B cell (primary cell): ENCODE results near the gene CABP2. TPM values are rescaled to one million over a fixed set of nuclear protein-coding genes. Genes with fewer than 3 reads are reported as not detected.

ENCODE experiments used
- ATAC-seq: fragments of 200-7000 bp; cut with Tn5 transposase; one replicate; pipeline ENCODE4 v1.10.0; 2021; ENCODE audit warnings: low read depth, mild to moderate bottlenecking, moderate number of reproducible peaks, moderate library complexity
- CTCF ChIA-PET: fragments of 350-600 bp; sonication (Branson Sonifier 250); formaldehyde crosslinking; loops from one replicate; lab custom pipeline; 2021; ENCODE audit warnings: antibody characterized with exemption, inconsistent platforms; lab: Charles Lee
- POLR2A ChIA-PET: fragments of 350-600 bp; sonication (Branson Sonifier 250); formaldehyde crosslinking; loops from one replicate; lab custom pipeline; 2021; ENCODE audit warnings: antibody characterized with exemption; lab: Charles Lee
- DNase-seq: peaks from one replicate; pipeline ENCODE4 v3.0.0; 2013
- H2AFZ ChIP-seq: 2 replicates; pipeline ENCODE4 v1.6.1; 2012; ENCODE audit warnings: mild to moderate bottlenecking, low read depth, low read length; ENCODE audit not compliant: insufficient read depth, poor library complexity, severe bottlenecking
- H3K27ac ChIP-seq, 2 donors: 1 replicate in 1 of 2; 2 replicates in 1 of 2; pipeline ENCODE4 v1.5.1; 2012 to 2013; ENCODE audit warnings: low read length in 2 of 2, mild to moderate bottlenecking in 2 of 2, moderate library complexity in 1 of 2
- H3K27me3 ChIP-seq, 4 experiments: fragments of 200-600 bp in 1 of 4; sonication (generic) in 1 of 4; replicated peaks in 1 of 4; 1 replicate in 2 of 4; 2 replicates in 2 of 4; pipeline versions ENCODE4 v1.6.1 to v1.7.0; 2013 to 2016; ENCODE audit warnings: low read length in 3 of 4, mild to moderate bottlenecking in 2 of 4, mixed read lengths in 1 of 4, moderate library complexity in 1 of 4; ENCODE audit not compliant: insufficient read depth in 4 of 4, control insufficient read depth in 3 of 4; ENCODE audit errors: control extremely low read depth in 1 of 4
- H3K36me3 ChIP-seq, 2 experiments: replicated peaks in 1 of 2; 1 replicate in 1 of 2; 2 replicates in 1 of 2; pipeline versions ENCODE4 v1.6.1 to v1.7.1; 2013; ENCODE audit warnings: low read length in 1 of 2; ENCODE audit not compliant: insufficient read depth in 2 of 2, control insufficient read depth in 1 of 2; ENCODE audit errors: control extremely low read depth in 1 of 2, extremely low read depth in 1 of 2
- H3K4me1 ChIP-seq, 2 donors: fragments of 200-600 bp in 1 of 2; sonication (generic) in 1 of 2; 1 replicate in 1 of 2; 2 replicates in 1 of 2; pipeline versions ENCODE4 v1.5.1 to v1.6.1; 2013 to 2017; ENCODE audit warnings: low read length in 2 of 2; ENCODE audit not compliant: control insufficient read depth in 2 of 2, insufficient read depth in 2 of 2
- H3K4me2 ChIP-seq: replicated peaks from 2 replicates; pipeline ENCODE3; 2012; ENCODE audit warnings: mild to moderate bottlenecking, low read depth, low read length; ENCODE audit not compliant: poor library complexity, severe bottlenecking
- H3K4me3 ChIP-seq, 5 experiments: fragments of 200-600 bp in 1 of 5; sonication (generic) in 1 of 5; 1 replicate in 3 of 5; 2 replicates in 2 of 5; pipeline versions ENCODE4 v1.5.1 to v1.7.0; 2011 to 2016; ENCODE audit warnings: low read length in 4 of 5, mild to moderate bottlenecking in 4 of 5, low read depth in 2 of 5, control low read depth in 1 of 5, moderate library complexity in 1 of 5; ENCODE audit not compliant: insufficient read depth in 1 of 5; ENCODE audit errors: control extremely low read depth in 1 of 5, extremely low read depth in 1 of 5
- H3K79me2 ChIP-seq: fragments of 200-600 bp; sonication (generic); one replicate; pipeline ENCODE4 v1.6.0; 2016; ENCODE audit warnings: low read length; ENCODE audit not compliant: control insufficient read depth, insufficient read depth
- H3K9ac ChIP-seq: fragments of 200-600 bp; sonication (generic); 2 replicates; pipeline ENCODE4 v1.6.1; 2017; ENCODE audit warnings: mild to moderate bottlenecking, low read length, moderate library complexity
- H3K9me3 ChIP-seq, 3 donors: one replicate each; pipeline versions ENCODE4 v1.6.1 to v1.7.1; 2013; ENCODE audit warnings: low read length in 2 of 3; ENCODE audit not compliant: control insufficient read depth in 2 of 3, insufficient read depth in 1 of 3; ENCODE audit errors: control extremely low read depth in 1 of 3
- H4K20me1 ChIP-seq: 2 replicates; pipeline ENCODE4 v1.6.0; 2012; ENCODE audit warnings: mild to moderate bottlenecking, low read length; ENCODE audit not compliant: insufficient read depth, control insufficient read depth, poor library complexity, severe bottlenecking
- H3K27ac Mint-ChIP-seq: one replicate; pipeline ENCODE4 v1.8.0; 2021; ENCODE audit warnings: mixed read lengths
- H3K27me3 Mint-ChIP-seq: one replicate; pipeline ENCODE4 v1.8.0; 2021; ENCODE audit warnings: mixed read lengths
- H3K4me1 Mint-ChIP-seq: one replicate; pipeline ENCODE4 v1.8.0; 2021; ENCODE audit warnings: mixed read lengths
- H3K4me3 Mint-ChIP-seq: one replicate; pipeline ENCODE4 v1.8.0; 2021; ENCODE audit warnings: mixed read lengths
- H3K9me3 Mint-ChIP-seq: one replicate; pipeline ENCODE4 v1.8.0; 2022; ENCODE audit warnings: mixed read lengths; ENCODE audit not compliant: insufficient read depth
- CTCF ChIP-seq: fragments of 200-600 bp; IDR thresholded peaks from one replicate; pipeline ENCODE4 v1.8.0; 2022; ENCODE audit warnings: antibody characterized with exemption, mild to moderate bottlenecking
- EZH2 ChIP-seq: IDR thresholded peaks from 2 replicates; pipeline ENCODE4 v1.6.1; 2012; ENCODE audit warnings: borderline replicate concordance, low read depth, mild to moderate bottlenecking, moderate library complexity, low read length; ENCODE audit not compliant: insufficient read depth, poor library complexity, severe bottlenecking
- WGBS: methylation state at CpG from one replicate; pipeline ENCODE4 v1.1.5; 2013; ENCODE audit warnings: missing lambda C conversion rate; ENCODE audit not compliant: insufficient coverage; 5-methylcytosine and 5-hydroxymethylcytosine counted together
- intact Hi-C: fragments of 100-400 bp; cut with micrococcal nuclease; formaldehyde crosslinking; loops from one replicate; pipeline ENCODE4 v1.10.0; 2022
- polyA plus RNA-seq: library from polyadenylated mRNA; depleted of rRNA; stranded (reverse); fragments of >200 nt; gene quantifications from 2 replicates; pipeline ENCODE4 v1.2.3, GENCODE V29; 2012
- total RNA-seq, 2 donors: library from RNA; stranded (reverse); fragments of 120-200 nt in 1 of 2; gene quantifications; 1 replicate in 1 of 2; 2 replicates in 1 of 2; pipeline versions ENCODE4 v1.2.3 to v1.2.4, GENCODE V29; 2013 to 2022

The CABP2 gene
- total and polyA plus RNA-seq, 2 donors (not counting 1 experiment from before 2014, with no cell fraction given): not detected

- no peak overlapping the region for H3K4me3 ChIP-seq
- H3K27me3 ChIP-seq: no peaks in the 10 kb centered on the region
- TF ChIP-seq EZH2 (no peak), CTCF (no peak)
- Mint-ChIP-seq H3K4me3 (no peak overlapping the region), H3K27me3 (no peaks in the 10 kb centered on the region), H3K9me3 (no peaks in the 10 kb centered on the region), H3K27ac (no peak overlapping the region), H3K4me1 (peaks cover 19% of the 10 kb centered on the region)
- no peak overlapping the region for H3K4me2 ChIP-seq
- CTCF ChIA-PET: no interaction called here
- intact Hi-C loops: no loop called here
- H3K9me3 ChIP-seq: no peaks in the 10 kb centered on the region
- H3K4me1 ChIP-seq: peaks cover 6 to 18% of the 10 kb centered on the region in 2 donors
- ATAC-seq (no peak), DNase-seq (no peak)
- H3K36me3 ChIP-seq: peaks cover 0 to 88% of the 10 kb centered on the region in 2 experiments
- WGBS: 95% methylated on average over 18 of the region's 24 CpGs
- peaks cover 41% of the 10 kb centered on the region for H3K79me2 ChIP-seq
- POLR2A ChIA-PET: interaction anchor here (0.5 to 1.2 kb wide), 3 partner anchors 9 to 100 kb away, joined by 3 read pairs; partner anchors contain the start of genes AIP and RAD9A
- H3K9ac ChIP-seq: no peak overlapping the region
- no peak overlapping the region for H2AFZ ChIP-seq
- H4K20me1 ChIP-seq: peaks cover 69% of the 10 kb centered on the region
- no peak overlapping the region for H3K27ac ChIP-seq
These were observed 31.8 kb downstream of the CABP2 start for GRCh38 chr11:67491276-67492068.

DNA sequence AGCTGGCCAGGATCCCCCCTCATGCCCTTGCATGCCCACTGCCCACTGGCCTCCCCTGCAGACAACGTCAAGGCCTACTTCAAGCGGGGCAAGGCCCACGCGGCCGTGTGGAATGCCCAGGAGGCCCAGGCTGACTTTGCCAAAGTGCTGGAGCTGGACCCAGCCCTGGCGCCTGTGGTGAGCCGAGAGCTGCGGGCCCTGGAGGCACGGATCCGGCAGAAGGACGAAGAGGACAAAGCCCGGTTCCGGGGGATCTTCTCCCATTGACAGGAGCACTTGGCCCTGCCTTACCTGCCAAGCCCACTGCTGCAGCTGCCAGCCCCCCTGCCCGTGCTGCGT is 32.5 kb downstream of the CABP2 start:
- H3K79me2 ChIP-seq: peaks cover 49% of the 10 kb centered on the region
- ATAC-seq (no peak), DNase-seq (no peak)
- H3K4me3 Mint-ChIP-seq: no peak overlapping the region
- 94% methylated on average over 15 of the region's 15 CpGs for WGBS
- intact Hi-C loops: no loop called here
- H3K9me3 Mint-ChIP-seq: no peaks in the 10 kb centered on the region
- no peaks in the 10 kb centered on the region for H3K27me3 ChIP-seq
- CTCF ChIA-PET: interaction anchor here (1.0 kb wide), 1 partner anchor 90 kb away, joined by 3 read pairs; no protein-coding TSS in a partner anchor
- POLR2A ChIA-PET: interaction anchor here (1.1 to 1.2 kb wide), 4 partner anchors 8 to 99 kb away, joined by 3 read pairs; partner anchors contain the start of genes AIP, PPP1CA, RAD9A and TMEM134
- H3K4me1 Mint-ChIP-seq: peaks cover 26% of the 10 kb centered on the region
- H3K4me2 ChIP-seq: no peak overlapping the region
- H3K27ac Mint-ChIP-seq: no peak overlapping the region
- peaks cover 0 to 85% of the 10 kb centered on the region in 2 experiments for H3K36me3 ChIP-seq
- peaks cover 76% of the 10 kb centered on the region for H4K20me1 ChIP-seq
- H3K27me3 Mint-ChIP-seq: no peaks in the 10 kb centered on the region
- H3K4me1 ChIP-seq: peaks cover 14 to 26% of the 10 kb centered on the region in 2 donors
- H2AFZ ChIP-seq: no peak overlapping the region
- no peak overlapping the region for H3K27ac ChIP-seq
- no peak overlapping the region for H3K4me3 ChIP-seq
- H3K9me3 ChIP-seq: no peaks in the 10 kb centered on the region
- no peak for TF ChIP-seq EZH2
- TF ChIP-seq CTCF: no peak
- no peak overlapping the region for H3K9ac ChIP-seq
